Measurements from ENCODE around the gene KNL1. TPM values are rescaled to one million over a fixed set of nuclear protein-coding genes. Genes with fewer than 3 reads are reported as not detected.
A peak's percentile ranks its signal among the peaks of the same experiment; 100 is the strongest.

Gene KNL1
- total and polyA plus RNA-seq, 4 donors = 8.7 to 13.7 (median 10.4) TPM

DNA sequence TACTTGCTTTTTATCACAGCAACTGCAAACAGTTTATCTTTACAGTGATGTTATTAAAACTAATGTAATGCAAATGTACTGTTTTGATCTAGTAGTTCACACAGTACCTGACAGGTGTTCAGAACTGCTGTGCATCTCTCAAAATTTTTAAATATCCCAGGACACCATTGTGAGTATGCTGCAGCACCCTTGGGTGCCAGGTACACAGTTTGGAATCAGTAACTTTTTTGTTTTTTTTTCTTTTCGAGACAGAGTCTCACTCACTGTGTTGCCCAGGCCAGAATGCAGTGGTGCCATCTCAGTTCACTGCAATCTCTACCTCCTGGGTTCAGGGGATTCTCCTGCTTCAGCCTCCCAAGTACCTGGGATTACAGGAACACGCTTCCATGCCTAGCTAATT lies 3.0 kb downstream of the KNL1 start:
- Histone ChIP-seq H3K4me1 (ENCODE audit: control insufficient read depth, insufficient read depth, low read length) (no peaks in the 10 kb centered on the region), H3K4me3 (ENCODE audit: low read depth, low read length) (no peak overlapping the region), H3K9me3 (ENCODE audit: control insufficient read depth, insufficient read depth, low read length) (no peaks in the 10 kb centered on the region), H3K27me3 (ENCODE audit: control insufficient read depth, insufficient read depth, low read length) (no peaks in the 10 kb centered on the region), H3K36me3 (ENCODE audit: control insufficient read depth, insufficient read depth, low read length) (no peaks in the 10 kb centered on the region), H3K27ac (ENCODE audit: low read depth, low read length) (no peak overlapping the region)
- no peak for DNase-seq (ENCODE audit: low read depth in 4 of 6, low spot score in 6 of 6)
- 100% methylated on average over 1 of the region's 2 CpGs for WGBS (ENCODE audit: insufficient coverage)

DNA sequence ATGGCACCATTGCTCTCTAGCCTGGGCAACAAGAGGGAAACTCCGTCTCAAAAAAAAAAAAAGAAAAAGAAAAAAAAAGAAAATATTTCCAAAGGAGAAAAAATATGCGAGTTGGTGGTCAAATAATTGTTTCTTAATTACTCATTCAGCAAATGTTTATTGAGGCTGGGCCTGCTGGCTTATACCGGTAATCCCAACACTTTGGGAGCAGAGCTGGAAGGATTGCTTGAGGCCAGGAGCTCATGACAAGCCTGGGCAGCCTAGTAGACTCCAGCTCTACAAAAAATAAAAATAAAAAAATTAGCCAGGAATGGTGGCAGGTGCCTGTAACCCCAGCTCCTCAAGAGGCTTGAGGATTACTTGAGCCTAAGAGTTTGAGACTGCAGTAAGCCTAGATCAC lies 4.1 kb downstream of the KNL1 start:
- no peaks in the 10 kb centered on the region for H3K36me3 ChIP-seq (ENCODE audit: control insufficient read depth, insufficient read depth, low read length)
- no peak overlapping the region for H3K27ac ChIP-seq (ENCODE audit: low read depth, low read length)
- H3K27me3 ChIP-seq (ENCODE audit: control insufficient read depth, insufficient read depth, low read length) = no peaks in the 10 kb centered on the region
- no peaks in the 10 kb centered on the region for H3K9me3 ChIP-seq (ENCODE audit: control insufficient read depth, insufficient read depth, low read length)
- no CpG with 5 or more reads among the region's 3 CpGs for whole genome bisulfite sequencing (ENCODE audit: insufficient coverage)
- no peak overlapping the region for H3K4me3 ChIP-seq (ENCODE audit: low read depth, low read length)
- DNase-seq (ENCODE audit: low read depth in 4 of 6, low spot score in 6 of 6) = no peak
- H3K4me1 ChIP-seq (ENCODE audit: control insufficient read depth, insufficient read depth, low read length) = no peaks in the 10 kb centered on the region

DNA sequence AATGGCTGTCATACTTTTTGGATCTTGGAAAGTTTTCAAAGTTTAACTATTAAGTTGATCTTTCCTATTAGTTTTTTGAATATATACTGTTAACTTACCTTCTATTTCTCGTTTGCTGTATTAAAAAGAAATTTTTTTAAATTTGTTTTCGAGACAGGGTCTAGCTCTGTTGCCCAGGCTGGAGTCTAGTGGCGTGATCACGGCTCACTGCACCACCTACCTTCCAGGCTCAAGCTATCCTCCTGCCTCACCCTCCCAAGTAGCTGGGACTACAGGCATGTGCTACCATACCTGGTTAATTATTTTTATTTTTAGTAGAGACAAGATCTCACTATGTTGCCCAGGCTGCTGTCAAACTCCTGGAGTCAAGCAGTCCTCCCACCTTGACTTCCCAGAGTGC lies 4.6 kb downstream of the KNL1 start:
- no peak for DNase-seq (ENCODE audit: low read depth in 4 of 6, low spot score in 6 of 6)
- H3K27me3 ChIP-seq (ENCODE audit: control insufficient read depth, insufficient read depth, low read length) = no peaks in the 10 kb centered on the region
- no peaks in the 10 kb centered on the region for H3K9me3 ChIP-seq (ENCODE audit: control insufficient read depth, insufficient read depth, low read length)
- no CpG with 5 or more reads among the region's 4 CpGs for WGBS (ENCODE audit: insufficient coverage)
- no peaks in the 10 kb centered on the region for H3K36me3 ChIP-seq (ENCODE audit: control insufficient read depth, insufficient read depth, low read length)
- H3K4me3 ChIP-seq (ENCODE audit: low read depth, low read length) = no peak overlapping the region
- H3K4me1 ChIP-seq (ENCODE audit: control insufficient read depth, insufficient read depth, low read length) = no peaks in the 10 kb centered on the region
- H3K27ac ChIP-seq (ENCODE audit: low read depth, low read length) = no peak overlapping the region

DNA sequence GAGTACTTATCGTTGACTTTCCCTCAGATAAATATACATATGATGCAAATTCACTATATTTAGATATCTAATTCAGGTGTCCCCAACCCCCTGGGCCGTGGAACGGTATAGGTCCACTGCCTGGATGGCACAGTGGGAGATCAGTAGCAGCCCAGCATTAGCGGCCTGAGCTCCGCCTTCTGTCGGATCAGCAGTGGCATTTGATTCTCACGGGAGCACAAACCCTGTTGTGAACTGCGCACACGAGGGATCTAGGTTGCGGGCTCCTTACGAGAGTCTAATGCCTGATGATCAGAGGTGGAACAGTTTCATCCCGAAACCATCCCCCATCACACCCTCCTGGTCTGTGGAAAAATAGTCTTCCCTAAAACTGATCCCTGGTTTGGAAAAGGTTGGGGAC lies 6.9 kb downstream of the KNL1 start:
- Histone ChIP-seq H3K36me3 (ENCODE audit: control insufficient read depth, insufficient read depth, low read length) (no peaks in the 10 kb centered on the region), H3K9me3 (ENCODE audit: control insufficient read depth, insufficient read depth, low read length) (no peaks in the 10 kb centered on the region), H3K4me3 (ENCODE audit: low read depth, low read length) (no peak overlapping the region), H3K27me3 (ENCODE audit: control insufficient read depth, insufficient read depth, low read length) (no peaks in the 10 kb centered on the region), H3K27ac (ENCODE audit: low read depth, low read length) (no peak overlapping the region), H3K4me1 (ENCODE audit: control insufficient read depth, insufficient read depth, low read length) (no peaks in the 10 kb centered on the region)
- DNase-seq (ENCODE audit: low read depth in 4 of 6, low spot score in 6 of 6) = no peak
- WGBS (ENCODE audit: insufficient coverage) = 97% methylated on average over 4 of the region's 12 CpGs

DNA sequence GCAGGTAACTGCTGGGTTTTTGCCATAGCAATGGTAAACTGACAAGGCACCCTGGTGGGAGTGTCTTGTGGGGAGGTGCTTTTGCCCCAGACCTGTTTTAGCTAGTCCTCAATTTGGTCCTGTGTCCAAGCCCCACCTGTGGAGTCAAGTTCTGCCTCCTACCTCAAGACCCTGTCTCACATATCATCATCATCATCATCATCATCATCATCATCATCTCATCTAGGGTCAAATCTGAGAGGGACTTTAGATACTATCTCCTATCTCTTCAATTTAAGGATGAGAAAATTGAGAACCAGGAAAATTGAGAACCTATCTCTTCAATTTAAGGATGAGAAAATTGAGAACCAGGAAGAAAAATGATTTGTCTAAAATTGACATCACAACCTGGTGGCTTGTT lies 9.9 kb downstream of the KNL1 start:
- H3K4me3 ChIP-seq (ENCODE audit: low read depth, low read length) = no peak overlapping the region
- no peaks in the 10 kb centered on the region for H3K4me1 ChIP-seq (ENCODE audit: control insufficient read depth, insufficient read depth, low read length)
- H3K27me3 ChIP-seq (ENCODE audit: control insufficient read depth, insufficient read depth, low read length) = no peaks in the 10 kb centered on the region
- no peak overlapping the region for H3K27ac ChIP-seq (ENCODE audit: low read depth, low read length)
- DNase-seq (ENCODE audit: low read depth in 4 of 6, low spot score in 6 of 6) = no peak
- H3K9me3 ChIP-seq (ENCODE audit: control insufficient read depth, insufficient read depth, low read length) = no peaks in the 10 kb centered on the region
- no peaks in the 10 kb centered on the region for H3K36me3 ChIP-seq (ENCODE audit: control insufficient read depth, insufficient read depth, low read length)

DNA sequence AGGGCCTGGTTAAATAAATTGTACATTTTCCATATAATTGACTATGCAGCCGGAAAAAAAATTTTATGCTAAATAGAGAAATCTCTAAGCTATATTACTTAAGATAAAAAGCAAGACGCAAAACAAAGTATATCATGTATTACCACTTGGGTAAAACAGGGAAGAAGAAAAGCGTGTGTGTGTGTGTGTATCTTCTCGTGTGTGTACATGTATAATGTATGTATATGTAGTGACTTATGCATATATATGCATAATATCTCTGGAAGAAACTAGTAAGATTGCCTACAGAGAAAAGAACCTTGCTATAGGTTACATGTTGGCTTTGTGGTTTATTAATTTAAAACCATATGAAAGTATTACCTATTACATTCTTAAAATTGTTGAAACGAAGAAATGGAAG lies 19.0 kb downstream of the KNL1 start:
- Histone ChIP-seq H3K36me3 (ENCODE audit: control insufficient read depth, insufficient read depth, low read length) (no peaks in the 10 kb centered on the region), H3K4me1 (ENCODE audit: control insufficient read depth, insufficient read depth, low read length) (no peaks in the 10 kb centered on the region), H3K27ac (ENCODE audit: low read depth, low read length) (no peak overlapping the region), H3K9me3 (ENCODE audit: control insufficient read depth, insufficient read depth, low read length) (no peaks in the 10 kb centered on the region), H3K4me3 (ENCODE audit: low read depth, low read length) (no peak overlapping the region), H3K27me3 (ENCODE audit: control insufficient read depth, insufficient read depth, low read length) (no peaks in the 10 kb centered on the region)
- WGBS (ENCODE audit: insufficient coverage) = no CpG with 5 or more reads among the region's 5 CpGs
- DNase-seq (ENCODE audit: low read depth in 4 of 6, low spot score in 6 of 6) = no peak

DNA sequence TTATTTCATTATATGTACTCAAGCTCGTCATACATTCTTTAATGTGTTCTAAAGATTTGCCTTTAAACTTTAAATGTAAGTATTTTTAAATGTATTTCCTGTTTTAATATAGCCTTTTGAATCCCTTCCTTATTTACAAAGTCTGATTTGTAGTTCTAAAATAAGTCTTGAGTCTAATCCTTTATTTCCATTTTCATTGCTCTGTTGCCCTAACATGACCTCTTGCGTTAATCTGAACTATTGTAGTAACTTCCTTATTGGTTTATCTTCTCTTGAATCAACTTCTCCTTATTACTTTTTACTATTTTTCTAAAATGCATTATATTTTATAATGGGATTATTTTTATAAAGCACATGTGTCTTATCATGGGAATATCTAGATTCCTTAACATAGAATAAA lies 24.0 kb downstream of the KNL1 start:
- H3K9me3 ChIP-seq (ENCODE audit: control insufficient read depth, insufficient read depth, low read length) = no peaks in the 10 kb centered on the region
- H3K4me1 ChIP-seq (ENCODE audit: control insufficient read depth, insufficient read depth, low read length) = no peaks in the 10 kb centered on the region
- no peaks in the 10 kb centered on the region for H3K27me3 ChIP-seq (ENCODE audit: control insufficient read depth, insufficient read depth, low read length)
- H3K27ac ChIP-seq (ENCODE audit: low read depth, low read length) = no peak overlapping the region
- DNase-seq (ENCODE audit: low read depth in 4 of 6, low spot score in 6 of 6) = no peak
- no peak overlapping the region for H3K4me3 ChIP-seq (ENCODE audit: low read depth, low read length)
- no CpG with 5 or more reads among the region's 2 CpGs for WGBS (ENCODE audit: insufficient coverage)
- H3K36me3 ChIP-seq (ENCODE audit: control insufficient read depth, insufficient read depth, low read length) = no peaks in the 10 kb centered on the region

DNA sequence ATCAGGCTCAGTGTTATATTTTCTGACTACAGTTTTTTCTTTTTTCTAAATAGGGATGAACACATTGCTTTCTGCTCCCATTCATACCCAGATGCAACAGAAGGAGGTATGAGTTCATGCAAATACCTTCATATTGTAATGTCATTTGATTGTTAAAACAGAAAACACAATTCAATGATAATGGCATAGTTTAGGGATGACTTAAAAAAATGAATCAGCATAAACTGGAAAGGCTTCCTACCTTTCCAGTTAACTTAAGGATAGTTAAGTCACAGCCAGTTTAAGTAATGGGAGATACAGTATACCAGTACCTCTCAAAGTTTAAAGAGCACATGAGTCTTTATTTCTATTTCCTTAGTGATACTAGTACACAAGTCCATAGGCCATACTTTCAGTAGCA lies 24.9 kb downstream of the KNL1 start:
- Histone ChIP-seq H3K4me1 (ENCODE audit: control insufficient read depth, insufficient read depth, low read length) (no peaks in the 10 kb centered on the region), H3K9me3 (ENCODE audit: control insufficient read depth, insufficient read depth, low read length) (no peaks in the 10 kb centered on the region), H3K27me3 (ENCODE audit: control insufficient read depth, insufficient read depth, low read length) (no peaks in the 10 kb centered on the region), H3K4me3 (ENCODE audit: low read depth, low read length) (no peak overlapping the region), H3K27ac (ENCODE audit: low read depth, low read length) (no peak overlapping the region), H3K36me3 (ENCODE audit: control insufficient read depth, insufficient read depth, low read length) (no peaks in the 10 kb centered on the region)
- DNase-seq (ENCODE audit: low read depth in 4 of 6, low spot score in 6 of 6) = no peak

DNA sequence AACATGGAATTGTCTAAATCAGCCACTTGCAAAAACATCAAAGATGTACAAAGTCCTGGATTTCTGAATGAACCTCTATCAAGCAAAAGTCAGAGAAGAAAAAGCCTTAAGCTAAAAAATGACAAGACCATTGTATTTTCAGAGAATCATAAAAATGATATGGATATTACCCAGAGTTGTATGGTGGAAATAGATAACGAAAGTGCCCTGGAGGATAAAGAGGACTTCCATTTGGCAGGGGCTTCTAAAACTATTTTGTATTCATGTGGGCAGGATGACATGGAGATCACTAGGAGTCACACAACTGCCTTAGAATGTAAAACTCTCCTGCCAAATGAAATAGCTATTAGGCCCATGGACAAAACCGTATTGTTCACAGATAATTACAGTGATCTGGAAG lies 29.3 kb downstream of the KNL1 start:
- no peaks in the 10 kb centered on the region for H3K9me3 ChIP-seq (ENCODE audit: control insufficient read depth, insufficient read depth, low read length)
- no peak overlapping the region for H3K4me3 ChIP-seq (ENCODE audit: low read depth, low read length)
- 86% methylated on average over 1 of the region's 2 CpGs for WGBS (ENCODE audit: insufficient coverage)

DNA sequence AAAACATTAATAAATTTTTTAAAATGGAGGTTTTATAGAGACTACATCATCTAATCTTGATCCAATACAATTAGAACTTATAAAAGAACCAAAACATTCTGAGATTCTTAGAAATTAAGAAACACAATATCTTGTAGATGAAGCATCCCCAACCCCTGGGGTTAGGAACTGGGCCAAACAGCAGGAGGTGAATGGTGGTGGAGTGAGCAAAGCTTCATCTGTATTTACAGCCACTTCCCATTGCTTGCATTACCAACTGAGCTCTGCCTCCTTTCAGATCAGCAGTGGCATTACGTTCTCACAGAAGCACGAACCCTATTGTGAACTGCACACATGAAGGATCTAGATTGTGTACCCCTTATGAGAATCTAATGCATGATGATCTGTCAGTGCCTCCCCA lies 36.3 kb downstream of the KNL1 start:
- Histone ChIP-seq H3K9me3 (ENCODE audit: control insufficient read depth, insufficient read depth, low read length) (no peaks in the 10 kb centered on the region), H3K27ac (ENCODE audit: low read depth, low read length) (no peak overlapping the region), H3K4me3 (ENCODE audit: low read depth, low read length) (no peak overlapping the region), H3K36me3 (ENCODE audit: control insufficient read depth, insufficient read depth, low read length) (no peaks in the 10 kb centered on the region), H3K4me1 (ENCODE audit: control insufficient read depth, insufficient read depth, low read length) (no peaks in the 10 kb centered on the region), H3K27me3 (ENCODE audit: control insufficient read depth, insufficient read depth, low read length) (no peaks in the 10 kb centered on the region)
- no peak for DNase-seq (ENCODE audit: low read depth in 4 of 6, low spot score in 6 of 6)
- no CpG with 5 or more reads among the region's 2 CpGs for WGBS (ENCODE audit: insufficient coverage)

More for the DNA sequence above, 29.3 kb downstream of the KNL1 start:
- Histone ChIP-seq H3K27me3 (ENCODE audit: control insufficient read depth, insufficient read depth, low read length) (no peaks in the 10 kb centered on the region), H3K4me1 (ENCODE audit: control insufficient read depth, insufficient read depth, low read length) (no peaks in the 10 kb centered on the region), H3K27ac (ENCODE audit: low read depth, low read length) (no peak overlapping the region), H3K36me3 (ENCODE audit: control insufficient read depth, insufficient read depth, low read length) (no peaks in the 10 kb centered on the region)
- DNase-seq (ENCODE audit: low read depth in 4 of 6, low spot score in 6 of 6) = peak in 2 of 6 donors; percentile 0 to 11

DNA sequence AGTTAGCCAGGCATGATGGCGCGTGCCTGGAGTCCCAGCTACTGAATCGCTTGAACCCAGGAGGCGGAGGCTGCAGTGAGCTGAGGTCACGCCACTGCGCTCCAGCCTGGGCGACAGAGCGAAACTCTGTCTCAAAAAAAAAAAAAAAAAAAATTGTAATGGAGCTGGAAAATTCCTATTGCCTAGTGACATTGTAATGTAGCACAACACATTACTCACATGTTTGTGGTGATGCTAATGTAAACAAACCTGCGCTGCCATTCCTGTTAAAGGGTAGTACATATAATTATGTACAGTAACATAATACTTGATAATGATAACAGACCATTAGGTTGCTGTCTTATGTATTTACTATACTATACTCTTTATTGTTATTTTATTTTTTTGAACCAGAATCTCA lies 39.1 kb downstream of the KNL1 start:
- Histone ChIP-seq H3K4me1 (ENCODE audit: control insufficient read depth, insufficient read depth, low read length) (no peaks in the 10 kb centered on the region), H3K4me3 (ENCODE audit: low read depth, low read length) (no peak overlapping the region), H3K27me3 (ENCODE audit: control insufficient read depth, insufficient read depth, low read length) (no peaks in the 10 kb centered on the region), H3K36me3 (ENCODE audit: control insufficient read depth, insufficient read depth, low read length) (no peaks in the 10 kb centered on the region), H3K27ac (ENCODE audit: low read depth, low read length) (no peak overlapping the region), H3K9me3 (ENCODE audit: control insufficient read depth, insufficient read depth, low read length) (no peaks in the 10 kb centered on the region)
- DNase-seq (ENCODE audit: low read depth in 4 of 6, low spot score in 6 of 6) = no peak
- WGBS (ENCODE audit: insufficient coverage) = no CpG with 5 or more reads among the region's 9 CpGs
